Trophoblast cell (in vitro differentiated cells and primary cell): ENCODE results near the gene ESX1.
A peak's percentile ranks its signal among the peaks of the same experiment; 100 is the strongest.
"Not testable (repeated sequence)": the region's sequence is repeated elsewhere in the genome, so short reads cannot be mapped to it uniquely, and the experiment has no call there.

ENCODE experiments used
- DNase-seq, 2 donors: peaks; one replicate each; pipeline ENCODE4 v3.0.0-alpha.2; 2016
- H2AFZ ChIP-seq: 2 replicates; pipeline ENCODE4 v1.6.1; 2013; ENCODE audit warnings: low read length, moderate library complexity, mild to moderate bottlenecking; ENCODE audit not compliant: insufficient read depth, poor library complexity
- H2AK5ac ChIP-seq: 2 replicates; pipeline ENCODE4 v1.6.1; 2013; ENCODE audit warnings: mild to moderate bottlenecking, low read length
- H2BK120ac ChIP-seq: 2 replicates; pipeline ENCODE4 v1.6.1; 2013; ENCODE audit warnings: low read length, mild to moderate bottlenecking, moderate library complexity; ENCODE audit not compliant: insufficient read depth, poor library complexity
- H2BK12ac ChIP-seq: 2 replicates; pipeline ENCODE4 v1.6.1; 2013; ENCODE audit warnings: mild to moderate bottlenecking, low read length, moderate library complexity
- H2BK5ac ChIP-seq: 2 replicates; pipeline ENCODE4 v1.6.1; 2013; ENCODE audit warnings: low read length, low read depth, moderate library complexity, mild to moderate bottlenecking; ENCODE audit not compliant: poor library complexity
- H3K14ac ChIP-seq: 2 replicates; pipeline ENCODE4 v1.6.1; 2013; ENCODE audit warnings: mild to moderate bottlenecking, low read length
- H3K18ac ChIP-seq: 2 replicates; pipeline ENCODE4 v1.6.1; 2013; ENCODE audit warnings: mild to moderate bottlenecking, low read length
- H3K23ac ChIP-seq: 2 replicates; pipeline ENCODE4 v1.6.1; 2013; ENCODE audit warnings: low read length
- H3K27ac ChIP-seq: 2 replicates; pipeline ENCODE4 v1.5.1; 2013; ENCODE audit warnings: low read depth, mild to moderate bottlenecking, inconsistent platforms, low read length, moderate library complexity
- H3K27me3 ChIP-seq: 2 replicates; pipeline ENCODE4 v1.6.1; 2013; ENCODE audit warnings: inconsistent platforms, mild to moderate bottlenecking, low read length, moderate library complexity; ENCODE audit not compliant: insufficient read depth
- H3K36me3 ChIP-seq, 2 experiments: 1 replicate in 1 of 2; 2 replicates in 1 of 2; pipeline ENCODE4 v1.6.1; 2013; ENCODE audit warnings: low read length in 2 of 2, mild to moderate bottlenecking in 2 of 2, moderate library complexity in 1 of 2; ENCODE audit not compliant: insufficient read depth in 2 of 2, control insufficient read depth in 1 of 2
- H3K4ac ChIP-seq: 2 replicates; pipeline ENCODE4 v1.6.1; 2013; ENCODE audit warnings: low read depth, mild to moderate bottlenecking, low read length, moderate library complexity
- H3K4me1 ChIP-seq, 2 experiments: 1 replicate in 1 of 2; 2 replicates in 1 of 2; pipeline ENCODE4 v1.6.1; 2013; ENCODE audit warnings: low read length in 2 of 2, mild to moderate bottlenecking in 2 of 2, moderate library complexity in 1 of 2; ENCODE audit not compliant: insufficient read depth in 2 of 2, control insufficient read depth in 1 of 2
- H3K4me2 ChIP-seq: 2 replicates; pipeline ENCODE4 v1.6.1; 2013; ENCODE audit warnings: inconsistent platforms, mild to moderate bottlenecking, low read length, moderate library complexity
- H3K4me3 ChIP-seq: 2 replicates; pipeline ENCODE4 v1.5.1; 2013; ENCODE audit warnings: mild to moderate bottlenecking, low read depth, low read length, inconsistent platforms
- H3K79me1 ChIP-seq: one replicate; pipeline ENCODE4 v1.6.1; 2013; ENCODE audit warnings: low read length
- H3K79me2 ChIP-seq: 2 replicates; pipeline ENCODE4 v1.6.1; 2013; ENCODE audit warnings: low read length, mild to moderate bottlenecking; ENCODE audit not compliant: control insufficient read depth, insufficient read depth, poor library complexity
- H3K9ac ChIP-seq: 2 replicates; pipeline ENCODE4 v1.6.1; 2013; ENCODE audit warnings: mild to moderate bottlenecking, low read length
- H3K9me3 ChIP-seq: 2 replicates; pipeline ENCODE4 v1.6.1; 2013; ENCODE audit warnings: low read depth, mild to moderate bottlenecking, control low read depth, inconsistent platforms, low read length; ENCODE audit not compliant: insufficient read depth
- H4K12ac ChIP-seq: 2 replicates; pipeline ENCODE4 v1.6.1; 2013; ENCODE audit warnings: low read depth, mild to moderate bottlenecking, low read length, moderate library complexity
- H4K8ac ChIP-seq: 2 replicates; pipeline ENCODE4 v1.6.1; 2013; ENCODE audit warnings: low read depth, mild to moderate bottlenecking, low read length, moderate library complexity
- H4K91ac ChIP-seq: one replicate; pipeline ENCODE4 v1.6.1; 2013; ENCODE audit warnings: low read depth, mild to moderate bottlenecking, low read length, moderate library complexity
- WGBS: extraction: QIAGEN DNeasy Blood & Tissue Kit; methylation state at CpG from one replicate; pipeline ENCODE4 v1.1.7; 2013; ENCODE audit warnings: missing lambda C conversion rate; ENCODE audit not compliant: insufficient read length, insufficient coverage; ENCODE audit errors: extremely low coverage; 5-methylcytosine and 5-hydroxymethylcytosine counted together

Gene ESX1

DNA sequence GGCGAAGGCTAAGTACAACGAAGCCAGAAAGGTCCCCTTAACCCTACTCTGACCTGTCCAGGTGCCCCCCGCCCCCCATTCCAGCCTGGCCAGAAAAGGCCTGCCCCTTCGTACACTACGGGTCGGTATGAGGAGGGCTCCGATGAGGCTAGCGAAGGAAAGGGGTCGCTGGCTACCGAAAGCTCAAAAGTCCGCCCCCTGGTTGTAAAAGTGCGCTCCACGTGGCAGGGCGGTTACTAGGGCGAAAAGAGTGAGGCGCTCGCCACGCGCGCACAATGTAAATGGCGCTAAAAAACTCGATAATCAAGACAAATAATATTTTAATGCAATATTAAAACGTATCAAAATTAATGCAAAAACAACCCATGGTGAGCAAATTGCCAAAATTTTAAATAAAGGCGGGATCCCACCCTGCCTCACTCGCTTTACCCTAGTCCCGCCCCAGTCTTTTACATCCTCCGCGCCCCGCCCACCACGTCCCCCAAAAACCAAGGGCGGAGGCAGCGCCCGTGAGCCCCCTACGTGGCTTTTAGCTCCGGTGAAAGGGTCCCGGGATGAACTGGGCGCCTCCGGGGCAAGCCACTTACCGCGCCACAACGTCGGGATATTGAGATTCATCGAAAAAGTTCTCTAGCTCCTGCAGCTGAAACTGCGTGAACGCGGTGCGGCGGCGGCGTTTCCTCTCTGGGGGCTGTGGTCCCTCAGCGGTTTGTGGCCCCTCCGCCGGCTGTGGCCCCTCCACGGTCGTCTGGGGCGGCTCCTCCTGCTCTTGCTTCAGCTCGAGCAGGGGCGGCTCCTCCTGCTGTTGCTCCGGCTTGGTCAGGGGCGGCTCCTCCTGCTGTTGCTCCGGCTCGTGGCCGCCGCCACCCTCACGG lies 929 bp downstream of the ESX1 start:
- Histone ChIP-seq H2BK120ac (no peak overlapping the region), H2BK12ac (no peak overlapping the region), H4K12ac (peak overlapping the region; percentile 43), H4K8ac (no peak overlapping the region), H3K14ac (no peak overlapping the region), H3K9me3 (no peaks in the 10 kb centered on the region), H3K4me2 (peak overlapping the region; percentile 50), H4K91ac (no peak overlapping the region), H2AK5ac (no peak overlapping the region), H3K36me3 (no peaks in the 10 kb centered on the region), H3K4ac (no peak overlapping the region), H3K4me1 (no peaks in the 10 kb centered on the region), H3K27ac (no peak overlapping the region), H3K9ac (no peak overlapping the region), H3K18ac (no peak overlapping the region), H3K27me3 (peaks cover 19% of the 10 kb centered on the region), H3K23ac (no peak overlapping the region), H3K79me2 (no peaks in the 10 kb centered on the region), H3K4me3 (no peak overlapping the region), H3K79me1 (no peaks in the 10 kb centered on the region), H2AFZ (peak overlapping the region; percentile 54), H2BK5ac (no peak overlapping the region)
- peak in 1 of 2 donors; percentile 21 for DNase-seq
- no CpG with 5 or more reads among the region's 65 CpGs for WGBS

DNA sequence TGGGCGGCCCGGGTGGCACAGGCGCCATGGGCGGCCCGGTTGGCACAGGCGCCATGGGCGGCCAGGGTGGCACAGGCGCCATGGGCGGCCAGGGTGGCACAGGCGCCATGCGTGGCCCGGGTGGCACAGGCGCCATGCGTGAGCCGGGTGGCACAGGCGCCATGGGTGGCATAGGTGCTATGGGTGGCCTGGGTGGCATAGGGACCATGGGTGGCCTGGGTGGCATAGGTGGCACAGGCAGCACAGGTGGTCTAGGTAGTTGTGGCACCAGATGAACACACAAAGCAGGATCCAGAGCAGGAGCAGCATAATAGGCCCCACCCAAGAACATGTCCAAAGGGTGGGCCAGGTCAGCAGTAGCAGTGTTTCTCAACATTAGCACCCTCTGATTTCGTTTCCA lies 4.3 kb downstream of the ESX1 start:
- no peaks in the 10 kb centered on the region for H3K79me1 ChIP-seq
- H3K14ac ChIP-seq = no peak overlapping the region
- no CpG with 5 or more reads among the region's 17 CpGs for WGBS

DNA sequence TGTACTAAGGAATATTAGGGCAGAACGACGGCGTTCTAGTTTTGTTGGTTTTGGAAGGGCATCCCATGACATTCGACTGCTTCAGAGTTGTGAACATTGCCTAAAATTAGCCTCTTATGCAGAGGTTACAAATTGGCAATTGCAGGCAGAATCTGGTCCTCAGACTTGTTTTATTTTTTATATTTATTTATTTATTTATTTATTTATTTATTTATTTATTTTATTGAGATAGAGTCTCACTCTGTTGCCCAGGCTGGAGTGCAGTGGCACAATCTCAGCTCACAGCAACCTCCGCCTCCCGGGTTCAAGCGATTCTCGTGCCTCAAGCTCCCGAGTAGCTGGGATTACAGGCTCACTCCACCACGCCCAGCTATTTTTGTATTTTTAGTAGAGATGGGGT lies 24.7 kb downstream of the ESX1 start:
- H2AK5ac ChIP-seq, H3K4ac ChIP-seq: not testable (repeated sequence)

More for the DNA sequence above, 4.3 kb downstream of the ESX1 start:
- H4K8ac ChIP-seq = no peak overlapping the region
- H3K9ac ChIP-seq = no peak overlapping the region
- H3K4me2 ChIP-seq = no peak overlapping the region
- no peak for DNase-seq
- no peaks in the 10 kb centered on the region for H3K79me2 ChIP-seq
- H2BK12ac ChIP-seq = no peak overlapping the region
- no peak overlapping the region for H3K27ac ChIP-seq
- no peak overlapping the region for H3K23ac ChIP-seq
- H3K4ac ChIP-seq = no peak overlapping the region
- H3K9me3 ChIP-seq = no peaks in the 10 kb centered on the region
- no peak overlapping the region for H2AFZ ChIP-seq
- no peak overlapping the region for H2BK5ac ChIP-seq
- H3K18ac ChIP-seq = no peak overlapping the region
- H3K4me1 ChIP-seq = no peaks in the 10 kb centered on the region
- H3K27me3 ChIP-seq = peaks cover 13% of the 10 kb centered on the region
- H4K12ac ChIP-seq = no peak overlapping the region
- H2BK120ac ChIP-seq = no peak overlapping the region
- no peaks in the 10 kb centered on the region for H3K36me3 ChIP-seq
- H3K4me3 ChIP-seq = no peak overlapping the region
- no peak overlapping the region for H2AK5ac ChIP-seq
- H4K91ac ChIP-seq = no peak overlapping the region

DNA sequence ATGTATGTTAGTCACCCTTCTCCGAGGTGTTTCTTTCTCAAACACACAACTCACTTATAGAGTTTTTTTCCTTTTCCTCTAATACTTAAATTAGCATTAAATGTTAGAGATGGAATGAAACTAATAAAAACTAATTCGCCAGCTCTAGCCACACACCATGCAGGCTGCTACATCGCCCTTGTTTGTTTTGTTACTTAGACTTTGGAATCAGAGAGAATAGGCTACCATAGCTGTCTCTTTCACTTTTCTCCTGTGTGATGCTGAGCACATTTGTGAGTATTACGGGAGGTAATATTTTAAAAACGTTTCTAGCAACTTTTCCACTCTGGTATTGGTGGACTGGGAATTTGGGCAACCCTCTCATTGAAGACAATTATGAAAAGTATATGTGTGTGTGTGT lies 43.5 kb downstream of the ESX1 start:
- no peak for DNase-seq
- Histone ChIP-seq H3K4me2 (no peak overlapping the region), H3K9ac (no peak overlapping the region), H2BK12ac (no peak overlapping the region), H3K23ac (no peak overlapping the region), H2AFZ (no peak overlapping the region), H3K79me1 (no peaks in the 10 kb centered on the region), H4K8ac (no peak overlapping the region), H3K4ac (no peak overlapping the region), H3K14ac (no peak overlapping the region), H2BK120ac (no peak overlapping the region), H3K79me2 (no peaks in the 10 kb centered on the region), H3K27ac (no peak overlapping the region), H4K12ac (no peak overlapping the region), H2AK5ac (no peak overlapping the region), H3K4me1 (no peaks in the 10 kb centered on the region), H3K27me3 (no peaks in the 10 kb centered on the region), H3K36me3 (no peaks in the 10 kb centered on the region), H3K18ac (no peak overlapping the region), H3K9me3 (no peaks in the 10 kb centered on the region), H3K4me3 (no peak overlapping the region), H2BK5ac (no peak overlapping the region), H4K91ac (no peak overlapping the region)
- WGBS = no CpG with 5 or more reads among the region's 5 CpGs

More for the DNA sequence above, 24.7 kb downstream of the ESX1 start:
- not testable (repeated sequence) for H3K14ac ChIP-seq, H4K8ac ChIP-seq, H3K79me2 ChIP-seq, H3K4me1 ChIP-seq, DNase-seq, H4K91ac ChIP-seq, H2AFZ ChIP-seq, H3K23ac ChIP-seq, H3K4me3 ChIP-seq, H3K36me3 ChIP-seq, H3K18ac ChIP-seq, H3K27ac ChIP-seq, H2BK12ac ChIP-seq, H4K12ac ChIP-seq, H2BK5ac ChIP-seq, H3K4me2 ChIP-seq, H3K9ac ChIP-seq, H3K79me1 ChIP-seq, H3K9me3 ChIP-seq, H3K27me3 ChIP-seq, H2BK120ac ChIP-seq
- WGBS = no CpG with 5 or more reads among the region's 10 CpGs
